Activated CD4-positive, alpha-beta T cell treated with anti-CD3 and anti-CD28 coated beads for 48 hours (primary cell): ENCODE measurements around the gene UBD.

Source experiments
- DNase-seq: peaks from one replicate; pipeline ENCODE4 v3.0.0-alpha.2; 2020

The UBD gene

GRCh38 chr6:29559524-29560287 is at the start of gene UBD:
TSS of gene UBD (minus strand) at chr6:29559732. CDS start at chr6:29559701, 31 bp downstream.
- no peak for DNase-seq

- no peak for DNase-seq
Measured at GRCh38 chr6:29608131-29608530, 48.6 kb upstream of the UBD start.

- DNase-seq, result no peak
Measured at GRCh38 chr6:29603930-29604329, 44.4 kb upstream of the UBD start.

GRCh38 chr6:29603456-29603855 is 43.9 kb upstream of the UBD start:
- no peak for DNase-seq

GRCh38 chr6:29602564-29603361 is 43.2 kb upstream of the UBD start:
- peak; percentile 15 for DNase-seq

- DNase-seq, result no peak
Measured at GRCh38 chr6:29598172-29598747, 38.7 kb upstream of the UBD start.

- no peak for DNase-seq
Measured at GRCh38 chr6:29597184-29597583, 37.7 kb upstream of the UBD start.

GRCh38 chr6:29596381-29596900 is 36.9 kb upstream of the UBD start:
- DNase-seq, result no peak

GRCh38 chr6:29593199-29593855 is 33.8 kb upstream of the UBD start:
- no peak for DNase-seq

- DNase-seq, result no peak
Measured at GRCh38 chr6:29591677-29592076, 32.1 kb upstream of the UBD start.

GRCh38 chr6:29590218-29590808 is 30.8 kb upstream of the UBD start:
- no peak for DNase-seq

- DNase-seq, result peak; percentile 61
Measured at GRCh38 chr6:29589423-29590048, 30.0 kb upstream of the UBD start.

- DNase-seq, result no peak
Measured at GRCh38 chr6:29584821-29585220, 25.3 kb upstream of the UBD start, which contains the start of gene OR2H2. TSS of gene OR2H2 (plus strand) at chr6:29585121. CDS start at chr6:29587945, 2,824 bp downstream.

GRCh38 chr6:29577544-29577943 is 18.0 kb upstream of the UBD start:
- DNase-seq, result no peak

- DNase-seq, result no peak
Measured at GRCh38 chr6:29576056-29576455, 16.5 kb upstream of the UBD start.

GRCh38 chr6:29567991-29568390 is 8.5 kb upstream of the UBD start:
- DNase-seq, result no peak

- no peak for DNase-seq
Measured at GRCh38 chr6:29567541-29567940, 8.0 kb upstream of the UBD start.

GRCh38 chr6:29566856-29567255 is 7.3 kb upstream of the UBD start:
- no peak for DNase-seq

GRCh38 chr6:29564875-29565274 is 5.3 kb upstream of the UBD start:
- no peak for DNase-seq

- DNase-seq, result no peak
Measured at GRCh38 chr6:29563435-29563965, 4.0 kb upstream of the UBD start.

GRCh38 chr6:29561606-29562181 is 2.2 kb upstream of the UBD start:
- DNase-seq, result no peak
